Measurements from ENCODE around the gene IFNGR1. TPM values are rescaled to one million over a fixed set of nuclear protein-coding genes. Genes with fewer than 3 reads are reported as not detected.

The IFNGR1 gene
- total RNA-seq, 1 donor from 2014 or later, result 52.7 TPM

DNA sequence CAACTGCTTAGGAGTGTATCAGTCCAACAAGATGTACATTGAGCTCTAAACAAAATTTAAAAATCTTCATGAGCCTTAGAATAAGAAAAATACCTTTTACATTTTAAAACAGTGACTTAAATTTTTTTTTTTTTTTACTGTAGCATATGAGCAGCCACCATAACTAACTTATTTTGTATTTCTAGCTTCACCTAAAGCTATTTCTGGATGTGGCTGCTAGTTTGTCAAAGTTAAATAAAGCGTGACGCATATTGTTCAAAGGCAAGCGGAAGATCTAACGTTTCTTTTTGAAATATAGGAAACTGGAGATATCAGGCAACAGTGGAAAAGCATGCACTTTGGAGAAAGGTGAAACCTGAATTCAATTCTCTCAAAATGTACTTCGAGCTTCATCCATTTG, 42.5 kb downstream of the IFNGR1 start:
- TF ChIP-seq, protein P1, sequence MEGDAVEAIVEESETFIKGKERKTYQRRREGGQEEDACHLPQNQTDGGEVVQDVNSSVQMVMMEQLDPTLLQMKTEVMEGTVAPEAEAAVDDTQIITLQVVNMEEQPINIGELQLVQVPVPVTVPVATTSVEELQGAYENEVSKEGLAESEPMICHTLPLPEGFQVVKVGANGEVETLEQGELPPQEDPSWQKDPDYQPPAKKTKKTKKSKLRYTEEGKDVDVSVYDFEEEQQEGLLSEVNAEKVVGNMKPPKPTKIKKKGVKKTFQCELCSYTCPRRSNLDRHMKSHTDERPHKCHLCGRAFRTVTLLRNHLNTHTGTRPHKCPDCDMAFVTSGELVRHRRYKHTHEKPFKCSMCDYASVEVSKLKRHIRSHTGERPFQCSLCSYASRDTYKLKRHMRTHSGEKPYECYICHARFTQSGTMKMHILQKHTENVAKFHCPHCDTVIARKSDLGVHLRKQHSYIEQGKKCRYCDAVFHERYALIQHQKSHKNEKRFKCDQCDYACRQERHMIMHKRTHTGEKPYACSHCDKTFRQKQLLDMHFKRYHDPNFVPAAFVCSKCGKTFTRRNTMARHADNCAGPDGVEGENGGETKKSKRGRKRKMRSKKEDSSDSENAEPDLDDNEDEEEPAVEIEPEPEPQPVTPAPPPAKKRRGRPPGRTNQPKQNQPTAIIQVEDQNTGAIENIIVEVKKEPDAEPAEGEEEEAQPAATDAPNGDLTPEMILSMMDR (IDR thresholded peaks at IDR 0.05), result no peak
- peaks cover 17% of the 10 kb centered on the region for H3K27me3 Mint-ChIP-seq (ENCODE audit: low read depth)
- no peaks in the 10 kb centered on the region for H3K4me1 Mint-ChIP-seq (ENCODE audit: low read depth)
- no peak overlapping the region for H3K27ac Mint-ChIP-seq (ENCODE audit: unreplicated experiment)
- no peak for DNase-seq (ENCODE audit: low spot score)
- H3K36me3 Mint-ChIP-seq (ENCODE audit: low read depth), result no peaks in the 10 kb centered on the region
- no peak overlapping the region for H3K4me3 Mint-ChIP-seq (ENCODE audit: unreplicated experiment)
- H3K9me3 Mint-ChIP-seq (ENCODE audit: low read depth), result peaks cover 3% of the 10 kb centered on the region

DNA sequence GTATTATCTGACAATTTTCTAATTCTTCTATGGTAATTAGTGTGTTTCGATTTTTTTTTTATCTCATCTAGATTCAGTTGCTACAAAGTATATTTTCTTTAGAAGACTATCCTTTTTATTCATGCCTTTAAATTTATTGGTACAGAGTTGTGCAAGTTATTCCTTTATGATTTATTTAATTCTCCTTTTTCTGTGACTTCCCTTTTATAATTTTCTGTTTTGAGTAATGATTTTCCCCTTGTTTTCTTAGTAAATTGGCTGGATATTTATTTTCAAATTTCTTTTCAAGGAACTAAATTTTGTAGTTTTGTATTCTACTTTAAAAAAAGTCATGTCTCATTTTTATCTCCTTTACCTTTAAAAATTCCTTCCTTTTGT, 43.3 kb downstream of the IFNGR1 start:
- no peaks in the 10 kb centered on the region for H3K36me3 Mint-ChIP-seq (ENCODE audit: low read depth)
- no peak overlapping the region for H3K4me3 Mint-ChIP-seq (ENCODE audit: unreplicated experiment)
- no peak for DNase-seq (ENCODE audit: low spot score)
- peaks cover 3% of the 10 kb centered on the region for H3K9me3 Mint-ChIP-seq (ENCODE audit: low read depth)
- H3K27ac Mint-ChIP-seq (ENCODE audit: unreplicated experiment), result no peak overlapping the region
- TF ChIP-seq, protein P1 (IDR thresholded peaks at IDR 0.05), result no peak
- no peaks in the 10 kb centered on the region for H3K4me1 Mint-ChIP-seq (ENCODE audit: low read depth)
- H3K27me3 Mint-ChIP-seq (ENCODE audit: low read depth), result peaks cover 17% of the 10 kb centered on the region

DNA sequence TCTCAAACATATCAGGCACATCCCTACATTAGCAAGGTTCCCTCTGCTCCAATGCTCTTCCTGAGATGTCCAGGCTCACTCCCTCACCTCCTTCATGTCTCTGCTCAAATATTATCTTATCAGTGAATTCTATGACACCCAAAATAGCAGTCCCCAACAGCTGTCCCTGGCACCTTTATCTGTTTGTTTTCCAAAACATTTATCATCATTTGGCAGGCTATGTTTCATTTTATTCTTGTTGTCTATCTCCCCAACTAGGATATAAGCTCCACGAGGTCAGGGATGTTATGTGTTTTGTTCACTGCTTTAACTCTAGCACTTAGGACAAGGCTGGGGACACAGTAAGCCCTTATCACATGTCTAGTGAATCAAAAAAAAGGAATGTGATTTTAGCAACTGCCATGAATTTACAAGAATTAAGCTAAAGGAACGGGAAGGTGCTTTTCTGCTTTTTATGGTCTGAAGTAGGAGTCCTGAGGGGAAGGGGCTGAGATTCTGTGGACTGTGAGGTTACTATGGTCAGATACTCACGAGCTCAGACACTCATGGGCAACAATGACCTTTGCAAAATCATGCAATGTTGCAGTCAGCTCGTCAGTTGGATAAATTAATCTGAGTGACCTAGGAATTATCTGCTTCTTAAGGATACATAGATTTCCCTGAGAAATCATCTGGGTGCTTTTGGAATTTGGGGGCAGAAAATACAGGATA, 43.9 kb downstream of the IFNGR1 start:
- TF ChIP-seq, protein P1 (IDR thresholded peaks at IDR 0.05), result no peak
- H3K4me3 Mint-ChIP-seq (ENCODE audit: unreplicated experiment), result no peak overlapping the region

DNA sequence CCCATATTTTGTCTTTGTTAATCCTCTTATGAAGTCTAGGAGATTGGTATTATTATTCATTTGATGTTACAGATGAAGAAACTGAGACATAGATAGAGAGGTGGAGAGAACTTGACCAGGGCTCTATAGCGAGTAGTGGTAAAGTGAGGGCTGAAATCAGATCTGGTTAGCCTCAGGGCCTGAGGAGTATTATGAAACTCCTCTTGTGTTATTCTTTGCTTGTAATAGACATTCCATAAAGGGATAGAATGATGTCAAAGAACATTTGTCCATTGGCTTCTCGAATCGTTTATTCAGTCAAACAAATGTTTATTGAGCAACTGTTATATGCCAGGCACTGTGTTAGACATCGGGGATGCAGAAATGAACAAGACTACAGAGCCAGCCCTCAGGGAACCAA, 45.7 kb downstream of the IFNGR1 start, which contains the start of gene IL22RA2:
Gene IL22RA2 (minus strand): TSS at position 144 of the 400 bp plus-strand sequence. CDS start 11,895 bp downstream, outside the sequence.
- Mint-ChIP-seq H3K9me3 (ENCODE audit: low read depth) (peaks cover 3% of the 10 kb centered on the region), H3K4me3 (ENCODE audit: unreplicated experiment) (no peak within 1 kb of the TSS), H3K27ac (ENCODE audit: unreplicated experiment) (no peak within 1 kb of the TSS), H3K4me1 (ENCODE audit: low read depth) (no peaks in the 10 kb centered on the region), H3K27me3 (ENCODE audit: low read depth) (peaks cover 21% of the 10 kb centered on the region), H3K36me3 (ENCODE audit: low read depth) (no peaks in the 10 kb centered on the region)
- TF ChIP-seq, protein P1 (IDR thresholded peaks at IDR 0.05), result no peak
- no peak for DNase-seq (ENCODE audit: low spot score)

More for the DNA sequence above, 43.9 kb downstream of the IFNGR1 start:
- Mint-ChIP-seq H3K9me3 (ENCODE audit: low read depth) (no peaks in the 10 kb centered on the region), H3K27ac (ENCODE audit: unreplicated experiment) (no peak overlapping the region), H3K4me1 (ENCODE audit: low read depth) (no peaks in the 10 kb centered on the region), H3K36me3 (ENCODE audit: low read depth) (no peaks in the 10 kb centered on the region), H3K27me3 (ENCODE audit: low read depth) (peaks cover 17% of the 10 kb centered on the region)
- no peak for DNase-seq (ENCODE audit: low spot score)

DNA sequence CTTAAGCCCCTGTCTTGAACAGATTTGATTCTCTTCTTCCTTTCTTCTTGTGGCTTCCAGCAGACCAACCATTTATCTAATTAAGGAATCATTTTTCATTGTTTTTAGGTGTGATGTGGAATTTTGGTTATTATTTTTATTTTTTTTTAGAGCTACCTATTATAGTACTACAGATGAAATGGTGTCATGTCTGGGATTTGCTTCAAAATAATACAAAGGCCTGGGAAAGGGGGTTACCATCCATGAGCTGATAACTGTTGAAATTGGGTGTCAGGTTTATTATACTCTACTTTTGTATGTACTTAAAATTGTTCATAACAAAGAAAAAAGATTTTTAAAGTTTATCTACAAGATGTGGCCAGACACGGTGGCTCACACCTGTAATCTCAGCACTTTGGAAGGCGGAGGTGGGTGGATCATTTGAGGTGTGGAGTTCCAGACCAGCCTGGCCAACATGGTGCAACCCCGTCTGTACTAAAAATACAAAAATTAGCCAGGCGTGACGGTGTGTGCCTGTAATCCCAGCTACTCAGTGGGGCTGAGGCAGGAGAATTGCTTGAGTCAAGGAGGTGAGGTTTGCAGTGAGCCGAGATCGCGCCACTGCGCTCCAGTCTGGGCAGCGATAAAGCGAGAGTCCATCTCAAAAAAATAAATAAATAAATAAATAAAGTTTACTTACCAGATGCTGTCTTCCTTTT, 46.3 kb downstream of the IFNGR1 start:
- Mint-ChIP-seq H3K27me3 (ENCODE audit: low read depth) (peaks cover 21% of the 10 kb centered on the region), H3K4me1 (ENCODE audit: low read depth) (no peaks in the 10 kb centered on the region), H3K36me3 (ENCODE audit: low read depth) (no peaks in the 10 kb centered on the region), H3K27ac (ENCODE audit: unreplicated experiment) (no peak overlapping the region), H3K4me3 (ENCODE audit: unreplicated experiment) (no peak overlapping the region), H3K9me3 (ENCODE audit: low read depth) (peaks cover 3% of the 10 kb centered on the region)
- DNase-seq (ENCODE audit: low spot score), result no peak
- TF ChIP-seq, protein P1 (IDR thresholded peaks at IDR 0.05), result no peak

All from chondrocyte (in vitro differentiated cells).